GM23338 (cell line): Measurements from ENCODE around the gene SCCPDH. TPM values are rescaled to one million over a fixed set of nuclear protein-coding genes. Genes with fewer than 3 reads are reported as not detected.

ENCODE experiments used
- ATAC-seq: fragments of 200-7000 bp; cut with Tn5 transposase; 3 replicates; pipeline ENCODE4 v1.9.1; 2020
- DNase-seq: peaks from one replicate; pipeline ENCODE4 v3.0.0-alpha.2; 2015; ENCODE audit warnings: low spot score
- H2AFZ ChIP-seq: fragments of 200-600 bp; sonication (generic); 2 replicates; pipeline ENCODE4 v1.8.0; 2016; ENCODE audit warnings: antibody characterized with exemption, mild to moderate bottlenecking, moderate library complexity
- H3F3A ChIP-seq: fragments of 200-600 bp; sonication (generic); replicated peaks from 2 replicates; pipeline ENCODE4 v1.8.0; 2017; ENCODE audit warnings: antibody characterized with exemption, mixed run types, low read depth
- H3K27ac ChIP-seq: fragments of 200-600 bp; sonication (generic); 2 replicates; pipeline ENCODE4 v1.6.1; 2016; ENCODE audit warnings: low read depth
- H3K27me3 ChIP-seq: fragments of 200-600 bp; sonication (generic); 2 replicates; pipeline ENCODE4 v1.8.0; 2016; ENCODE audit warnings: mild to moderate bottlenecking, mixed run types, moderate library complexity; ENCODE audit not compliant: insufficient read depth
- H3K36me3 ChIP-seq: fragments of 200-600 bp; sonication (generic); 2 replicates; pipeline ENCODE4 v1.8.0; 2016; ENCODE audit warnings: mild to moderate bottlenecking; ENCODE audit not compliant: insufficient read depth
- H3K4me1 ChIP-seq: fragments of 200-600 bp; sonication (generic); 2 replicates; pipeline ENCODE4 v1.8.0; 2016; ENCODE audit warnings: mild to moderate bottlenecking, moderate library complexity; ENCODE audit not compliant: insufficient read depth
- H3K4me2 ChIP-seq: fragments of 200-600 bp; sonication (generic); 2 replicates; pipeline ENCODE4 v1.7.1; 2017; ENCODE audit warnings: mixed run types
- H3K4me3 ChIP-seq: fragments of 200-600 bp; sonication (generic); 2 replicates; pipeline ENCODE4 v1.6.1; 2016; ENCODE audit warnings: mixed run types
- H3K79me2 ChIP-seq: fragments of 200-600 bp; sonication (generic); replicated peaks from 2 replicates; pipeline ENCODE4 v1.8.0; 2017; ENCODE audit warnings: mild to moderate bottlenecking; ENCODE audit not compliant: insufficient read depth
- H3K9me2 ChIP-seq: fragments of 200-600 bp; sonication (generic); 2 replicates; pipeline ENCODE4 v1.8.0; 2017; ENCODE audit not compliant: insufficient read depth
- H4K20me1 ChIP-seq: fragments of 200-600 bp; sonication (generic); replicated peaks from 2 replicates; pipeline ENCODE4 v1.8.0; 2017; ENCODE audit warnings: mild to moderate bottlenecking; ENCODE audit not compliant: insufficient read depth
- H3K27ac Mint-ChIP-seq: 2 replicates; pipeline ENCODE4 v1.8.0; 2020; ENCODE audit warnings: inconsistent platforms, mild to moderate bottlenecking, moderate library complexity, mixed read lengths
- H3K27me3 Mint-ChIP-seq: 3 replicates; pipeline ENCODE4 v1.8.0; 2022; ENCODE audit warnings: low read depth, mild to moderate bottlenecking, moderate library complexity, mixed read lengths, inconsistent platforms; ENCODE audit not compliant: insufficient read depth, poor library complexity
- H3K36me3 Mint-ChIP-seq: 3 replicates; pipeline ENCODE4 v1.8.0; 2021; ENCODE audit warnings: low read depth, mild to moderate bottlenecking, inconsistent platforms, moderate library complexity, mixed read lengths
- H3K4me1 Mint-ChIP-seq: 3 replicates; pipeline ENCODE4 v1.8.0; 2020; ENCODE audit warnings: mild to moderate bottlenecking, inconsistent platforms, mixed read lengths
- H3K4me3 Mint-ChIP-seq: 3 replicates; pipeline ENCODE4 v1.8.0; 2021; ENCODE audit warnings: moderate library complexity, mild to moderate bottlenecking, inconsistent platforms, mixed read lengths
- H3K9me3 Mint-ChIP-seq: 3 replicates; pipeline ENCODE4 v1.8.0; 2020; ENCODE audit warnings: moderate library complexity, mild to moderate bottlenecking, inconsistent platforms, mixed read lengths
- CREB1 ChIP-seq: fragments of 250-450 bp; sonication (Bioruptor Pico); IDR thresholded peaks from 2 replicates; pipeline ENCODE4 v1.5.0; 2020; ENCODE audit warnings: low read depth, mild to moderate bottlenecking, moderate library complexity
- EZH2 ChIP-seq: fragments of 200-600 bp; sonication (generic); IDR thresholded peaks from one replicate; pipeline ENCODE4 v1.8.0; 2017; ENCODE audit warnings: antibody characterized with exemption, mild to moderate bottlenecking, low read depth; ENCODE audit not compliant: unreplicated experiment
- EZH2phosphoT487 ChIP-seq: fragments of 200-600 bp; sonication (generic); IDR thresholded peaks from one replicate; pipeline ENCODE4 v1.8.1; 2018; ENCODE audit warnings: antibody characterized with exemption; ENCODE audit not compliant: unreplicated experiment
- JUNB ChIP-seq: IDR thresholded peaks from one replicate; pipeline ENCODE4 v1.6.1; 2016; ENCODE audit warnings: antibody characterized with exemption; ENCODE audit not compliant: unreplicated experiment
- NANOG ChIP-seq: IDR thresholded peaks from 2 replicates; pipeline ENCODE4 v1.6.1; 2016; ENCODE audit warnings: antibody characterized with exemption, borderline replicate concordance
- ZNF114 ChIP-seq: fragments of 250-450 bp; sonication (Bioruptor Pico); IDR thresholded peaks from 2 replicates; pipeline ENCODE4 v1.5.0; 2020; ENCODE audit warnings: mild to moderate bottlenecking, moderate library complexity
- ZNF331 ChIP-seq: fragments of 250-450 bp; sonication (Bioruptor Pico); IDR thresholded peaks from 2 replicates; pipeline ENCODE4 v1.5.0; 2020; ENCODE audit warnings: low read depth, mild to moderate bottlenecking, moderate library complexity
- ZNF462 ChIP-seq: fragments of 250-450 bp; sonication (Bioruptor Pico); IDR thresholded peaks from 2 replicates; pipeline ENCODE4 v1.5.0; 2020; ENCODE audit warnings: mild to moderate bottlenecking, moderate library complexity
- polyA plus RNA-seq: library from polyadenylated mRNA; unstranded; fragments of >200 nt; fragmentation: Nextera tagmentation; extraction: Ambion mirVana; gene quantifications from 2 replicates; pipeline ENCODE4 v1.2.1, GENCODE V29; 2016
- total RNA-seq: library from RNA; depleted of rRNA; stranded (reverse); fragments of >200 nt; shearing (Covaris generic); gene quantifications from 2 replicates; pipeline ENCODE4 v1.2.3, GENCODE V29; 2014
- TF ChIP-seq, protein P1 (sequence below): IDR thresholded peaks from one replicate; pipeline ENCODE4 v1.6.1; 2018; ENCODE audit warnings: antibody characterized with exemption; ENCODE audit not compliant: unreplicated experiment

Gene SCCPDH
- total and polyA plus RNA-seq, 2 experiments from 2014 or later: 14.4 to 18.8 TPM

DNA sequence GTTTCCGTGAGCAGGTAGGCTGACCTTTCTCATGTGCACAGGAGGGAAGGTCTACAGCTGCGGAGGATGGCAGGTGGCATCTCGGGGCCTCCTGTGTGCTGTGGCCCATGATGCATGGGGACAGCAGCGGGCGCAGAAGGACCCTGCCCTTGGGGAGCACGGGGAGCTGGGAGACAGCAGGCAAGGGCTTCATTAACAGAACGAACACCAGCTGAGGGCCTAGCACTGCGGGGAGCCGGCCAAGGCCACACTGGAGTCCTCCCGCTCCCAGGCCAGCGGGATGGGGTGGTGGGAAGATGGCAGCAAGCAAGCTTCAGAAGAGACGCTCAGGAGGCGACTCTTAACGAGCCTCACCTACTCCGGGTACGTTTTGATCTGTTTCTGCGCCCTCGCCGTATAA, 66.6 kb downstream of the SCCPDH start (continued):
- TF ChIP-seq ZNF462 (CRISPR knock-in tag) (no peak), NANOG (no peak), ZNF331 (CRISPR knock-in tag) (no peak), EZH2phosphoT487 (no peak), ZNF114 (CRISPR knock-in tag) (no peak)

DNA sequence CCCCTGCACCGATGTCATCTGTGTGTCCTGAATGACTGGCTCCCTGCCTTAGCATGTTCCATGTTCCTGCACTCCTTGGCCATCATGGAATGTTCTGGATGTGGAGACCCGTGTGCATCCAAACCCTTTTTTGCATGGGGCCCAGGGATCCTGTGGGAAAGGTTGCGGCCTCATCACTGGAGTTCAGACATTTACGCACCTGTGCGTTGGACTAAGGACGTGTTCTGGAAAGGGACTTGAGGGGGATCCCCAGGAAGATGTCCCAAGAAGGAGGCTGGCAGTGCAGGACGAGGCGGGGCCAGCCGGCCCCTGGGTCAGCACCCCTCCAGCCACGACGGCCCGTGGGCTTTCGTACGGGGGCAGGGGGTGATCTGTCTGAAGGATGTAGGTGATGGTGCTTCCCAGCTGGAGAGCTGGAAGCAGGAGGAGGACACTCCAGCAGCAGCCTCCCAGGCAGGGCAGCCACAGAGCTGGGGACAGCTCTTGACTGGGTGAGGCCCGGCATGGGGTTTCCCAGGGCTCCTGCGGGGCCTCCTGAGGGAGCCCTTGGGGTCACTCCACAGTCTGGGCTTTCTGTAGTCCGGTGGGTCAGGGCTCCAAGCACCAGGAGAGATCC, 67.2 kb downstream of the SCCPDH start:
- H3K36me3 ChIP-seq: no peaks in the 10 kb centered on the region
- DNase-seq (no peak), ATAC-seq (no peak)
- no peaks in the 10 kb centered on the region for H4K20me1 ChIP-seq
- H3K27me3 ChIP-seq: no peaks in the 10 kb centered on the region
- H3K9me3 Mint-ChIP-seq: peaks cover 4% of the 10 kb centered on the region
- no peak overlapping the region for H2AFZ ChIP-seq
- no peak overlapping the region for H3K4me3 ChIP-seq
- no peaks in the 10 kb centered on the region for H3K9me2 ChIP-seq
- H3K36me3 Mint-ChIP-seq: peaks cover under 1% of the 10 kb centered on the region; the same call in 2 of the 3 replicates
- H3K4me1 Mint-ChIP-seq: peaks cover 50% of the 10 kb centered on the region
- H3K4me1 ChIP-seq: peaks cover 18% of the 10 kb centered on the region
- H3K27ac ChIP-seq: no peak overlapping the region
- no peak overlapping the region for H3K27ac Mint-ChIP-seq
- H3K79me2 ChIP-seq: no peaks in the 10 kb centered on the region
- no peak overlapping the region for H3K4me2 ChIP-seq
- 0 out of 2 replicates have a peak, but pooled peaks cover 2% of the 10 kb centered on the region for H3F3A ChIP-seq
- H3K4me3 Mint-ChIP-seq: no peak overlapping the region
- peaks cover 26% of the 10 kb centered on the region for H3K27me3 Mint-ChIP-seq
- TF ChIP-seq JUNB: no peak
- no peak for TF ChIP-seq ZNF114 (CRISPR knock-in tag)
- TF ChIP-seq, protein P1, sequence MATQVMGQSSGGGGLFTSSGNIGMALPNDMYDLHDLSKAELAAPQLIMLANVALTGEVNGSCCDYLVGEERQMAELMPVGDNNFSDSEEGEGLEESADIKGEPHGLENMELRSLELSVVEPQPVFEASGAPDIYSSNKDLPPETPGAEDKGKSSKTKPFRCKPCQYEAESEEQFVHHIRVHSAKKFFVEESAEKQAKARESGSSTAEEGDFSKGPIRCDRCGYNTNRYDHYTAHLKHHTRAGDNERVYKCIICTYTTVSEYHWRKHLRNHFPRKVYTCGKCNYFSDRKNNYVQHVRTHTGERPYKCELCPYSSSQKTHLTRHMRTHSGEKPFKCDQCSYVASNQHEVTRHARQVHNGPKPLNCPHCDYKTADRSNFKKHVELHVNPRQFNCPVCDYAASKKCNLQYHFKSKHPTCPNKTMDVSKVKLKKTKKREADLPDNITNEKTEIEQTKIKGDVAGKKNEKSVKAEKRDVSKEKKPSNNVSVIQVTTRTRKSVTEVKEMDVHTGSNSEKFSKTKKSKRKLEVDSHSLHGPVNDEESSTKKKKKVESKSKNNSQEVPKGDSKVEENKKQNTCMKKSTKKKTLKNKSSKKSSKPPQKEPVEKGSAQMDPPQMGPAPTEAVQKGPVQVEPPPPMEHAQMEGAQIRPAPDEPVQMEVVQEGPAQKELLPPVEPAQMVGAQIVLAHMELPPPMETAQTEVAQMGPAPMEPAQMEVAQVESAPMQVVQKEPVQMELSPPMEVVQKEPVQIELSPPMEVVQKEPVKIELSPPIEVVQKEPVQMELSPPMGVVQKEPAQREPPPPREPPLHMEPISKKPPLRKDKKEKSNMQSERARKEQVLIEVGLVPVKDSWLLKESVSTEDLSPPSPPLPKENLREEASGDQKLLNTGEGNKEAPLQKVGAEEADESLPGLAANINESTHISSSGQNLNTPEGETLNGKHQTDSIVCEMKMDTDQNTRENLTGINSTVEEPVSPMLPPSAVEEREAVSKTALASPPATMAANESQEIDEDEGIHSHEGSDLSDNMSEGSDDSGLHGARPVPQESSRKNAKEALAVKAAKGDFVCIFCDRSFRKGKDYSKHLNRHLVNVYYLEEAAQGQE: no peak
- TF ChIP-seq EZH2: no peak
- no peak for TF ChIP-seq EZH2phosphoT487
- no peak for TF ChIP-seq CREB1 (CRISPR knock-in tag)
